Keratinocyte (primary cell): ENCODE results near the gene MYH13. TPM values are rescaled to one million over a fixed set of nuclear protein-coding genes. Genes with fewer than 3 reads are reported as not detected.

Experiments used
- DNase-seq: peaks from one replicate; pipeline ENCODE4 v3.0.0-alpha.2; 2011; ENCODE audit warnings: low read depth, missing footprints, low spot score
- FAIRE-seq: peaks from 2 replicates; lab custom pipeline; 2011; peaks lifted over from hg19 to GRCh38; lab: Jason Lieb, UNC
- H2AFZ ChIP-seq: 2 replicates; pipeline ENCODE4 v1.6.0; 2012; ENCODE audit warnings: low read length, control low read depth, inconsistent platforms; ENCODE audit not compliant: control insufficient read depth
- H3K27ac ChIP-seq: 2 replicates; pipeline ENCODE4 v1.5.1; 2011; ENCODE audit warnings: low read length; ENCODE audit not compliant: control insufficient read depth, insufficient read depth
- H3K27me3 ChIP-seq: 3 replicates; pipeline ENCODE4 v1.6.0; 2011; ENCODE audit warnings: low read length; ENCODE audit not compliant: control insufficient read depth, insufficient read depth; ENCODE audit errors: extremely low read depth
- H3K36me3 ChIP-seq, 2 experiments: 2 replicates in 1 of 2; 3 replicates in 1 of 2; pipeline ENCODE4 v1.5.1; 2011; ENCODE audit warnings: low read length in 2 of 2, mild to moderate bottlenecking in 1 of 2; ENCODE audit not compliant: control insufficient read depth in 2 of 2, insufficient read depth in 2 of 2; ENCODE audit errors: extremely low read depth in 1 of 2
- H3K4me1 ChIP-seq: 3 replicates; pipeline ENCODE4 v1.5.1; 2011; ENCODE audit warnings: low read length; ENCODE audit not compliant: control insufficient read depth, insufficient read depth; ENCODE audit errors: extremely low read depth
- H3K4me2 ChIP-seq: 3 replicates; pipeline ENCODE4 v1.6.0; 2011; ENCODE audit warnings: low read depth, low read length; ENCODE audit not compliant: control insufficient read depth, insufficient read depth; ENCODE audit errors: extremely low read depth
- H3K4me3 ChIP-seq, 3 experiments: fragments of 200-600 bp in 1 of 3; sonication (generic) in 1 of 3; 2 replicates in 2 of 3; 3 replicates in 1 of 3; pipeline ENCODE4 v1.5.1; 2011 to 2016; ENCODE audit warnings: low read length in 3 of 3, mild to moderate bottlenecking in 3 of 3, control low read depth in 2 of 3, inconsistent platforms in 1 of 3, low read depth in 1 of 3, mixed read lengths in 1 of 3, mixed run types in 1 of 3, moderate library complexity in 1 of 3; ENCODE audit not compliant: control insufficient read depth in 2 of 3, insufficient read depth in 2 of 3; ENCODE audit errors: extremely low read depth in 1 of 3
- H3K79me2 ChIP-seq: 2 replicates; pipeline ENCODE4 v1.6.0; 2012; ENCODE audit warnings: low read length; ENCODE audit not compliant: control insufficient read depth, insufficient read depth
- H3K9ac ChIP-seq: 3 replicates; pipeline ENCODE4 v1.6.0; 2011; ENCODE audit warnings: low read length; ENCODE audit not compliant: control insufficient read depth, insufficient read depth; ENCODE audit errors: extremely low read depth
- H3K9me1 ChIP-seq: 3 replicates; pipeline ENCODE4 v1.6.0; 2011; ENCODE audit warnings: low read length; ENCODE audit not compliant: control insufficient read depth, insufficient read depth; ENCODE audit errors: extremely low read depth
- H3K9me3 ChIP-seq: 2 replicates; pipeline ENCODE4 v1.5.1; 2012; ENCODE audit warnings: low read depth, low read length; ENCODE audit not compliant: control insufficient read depth
- H4K20me1 ChIP-seq: 3 replicates; pipeline ENCODE4 v1.6.0; 2011; ENCODE audit warnings: low read length; ENCODE audit not compliant: control insufficient read depth, insufficient read depth; ENCODE audit errors: extremely low read depth
- CTCF ChIP-seq, 3 experiments: IDR thresholded peaks in 1 of 3; conservative IDR thresholded peaks in 1 of 3; optimal IDR thresholded peaks in 1 of 3; 2 replicates in 2 of 3; 3 replicates in 1 of 3; pipeline versions ENCODE3 to v1.5.1; 2011; ENCODE audit warnings: low read length in 3 of 3, mild to moderate bottlenecking in 3 of 3, moderate library complexity in 2 of 3, control low read depth in 1 of 3, inconsistent platforms in 1 of 3; ENCODE audit not compliant: insufficient read depth in 2 of 3; ENCODE audit errors: extremely low read depth in 1 of 3
- EZH2 ChIP-seq: IDR thresholded peaks from one replicate; pipeline ENCODE4 v1.6.1; 2012; ENCODE audit warnings: inconsistent platforms, mild to moderate bottlenecking, low read length, moderate library complexity
- dilution Hi-C: fragments of 300-500 bp; cut with MboI; formaldehyde crosslinking; loops from one replicate; pipeline ENCODE4 v1.7.0; 2020; ENCODE audit warnings: low sequenced_read_pairs; ENCODE audit not compliant: extremely low pct_ligation_motif_present
- polyA plus RNA-seq, 5 experiments: library from polyadenylated mRNA; depleted of rRNA in 3 of 5; stranded (reverse) in 3 of 5; stranded (forward) in 1 of 5; unstranded in 1 of 5; fragments of >200 nt; gene quantifications; 1 replicate in 1 of 5; 2 replicates in 3 of 5; 3 replicates in 1 of 5; pipeline versions ENCODE4 v1.2.1 to v1.2.3, GENCODE V29; 2011 to 2012; ENCODE audit warnings: missing spikeins in 2 of 5, low read depth in 1 of 5, low replicate concordance in 1 of 5

The MYH13 gene
- polyA plus RNA-seq, 1 donor (not counting 4 experiments of a cell fraction or from before 2014, with no cell fraction given): not detected

GRCh38 chr17:10305398-10305797 is 67.4 kb downstream of the MYH13 start:
- TF ChIP-seq CTCF (optimal IDR thresholded peaks at IDR 0.05 in 1 of 3, IDR thresholded peaks at IDR 0.05 in 1 of 3, conservative IDR thresholded peaks at IDR 0.05 in 1 of 3; ENCODE audit: extremely low read depth in 1 of 3, insufficient read depth in 2 of 3, low read length in 3 of 3) (no peak), EZH2 (no peak)
- DNase-seq: no peak
- Histone ChIP-seq H3K9ac (no peak overlapping the region), H3K27ac (no peak overlapping the region), H3K36me3 (no peaks in the 10 kb centered on the region), H3K4me2 (no peak overlapping the region), H3K9me1 (no peaks in the 10 kb centered on the region), H4K20me1 (no peaks in the 10 kb centered on the region), H3K9me3 (no peaks in the 10 kb centered on the region), H2AFZ (no peak overlapping the region), H3K27me3 (no peaks in the 10 kb centered on the region), H3K79me2 (no peaks in the 10 kb centered on the region), H3K4me3 (no peak overlapping the region), H3K4me1 (no peaks in the 10 kb centered on the region)
- no peak for FAIRE-seq
- dilution Hi-C loops: no loop called here

GRCh38 chr17:10304758-10305300 is 68.0 kb downstream of the MYH13 start:
- Histone ChIP-seq H3K27ac (no peak overlapping the region), H3K79me2 (no peaks in the 10 kb centered on the region), H3K4me3 (no peak overlapping the region), H3K4me2 (no peak overlapping the region), H3K9me3 (no peaks in the 10 kb centered on the region), H3K9ac (no peak overlapping the region), H3K9me1 (no peaks in the 10 kb centered on the region), H4K20me1 (no peaks in the 10 kb centered on the region), H3K36me3 (no peaks in the 10 kb centered on the region), H3K27me3 (no peaks in the 10 kb centered on the region), H2AFZ (no peak overlapping the region), H3K4me1 (no peaks in the 10 kb centered on the region)
- TF ChIP-seq CTCF (optimal IDR thresholded peaks at IDR 0.05 in 1 of 3, IDR thresholded peaks at IDR 0.05 in 1 of 3, conservative IDR thresholded peaks at IDR 0.05 in 1 of 3; ENCODE audit: extremely low read depth in 1 of 3, insufficient read depth in 2 of 3, low read length in 3 of 3): no peak
- no peak for TF ChIP-seq EZH2
- dilution Hi-C loops: no loop called here
- FAIRE-seq (no peak), DNase-seq (no peak)
